GM12873 (cell line): ENCODE data around the gene MOGAT3.
A peak's percentile ranks its signal among the peaks of the same experiment; 100 is the strongest.

ENCODE experiments used
- CTCF ChIP-seq: IDR thresholded peaks from 2 replicates; pipeline ENCODE4 v1.5.1; 2012; ENCODE audit warnings: low read depth, mild to moderate bottlenecking, moderate library complexity, low read length, control low read depth; ENCODE audit not compliant: insufficient read depth; ENCODE audit errors: missing control alignments

The MOGAT3 gene

GRCh38 chr7:101200862-101201599 lies at the start of gene MOGAT3:
MOGAT3 (minus strand) TSS chr7:101201036; CDS start chr7:101200854, 182 bp downstream.
- no peak for TF ChIP-seq CTCF

- no peak for TF ChIP-seq CTCF
These were observed 49.5 kb upstream of the MOGAT3 start for GRCh38 chr7:101250324-101250723.

- TF ChIP-seq CTCF = no peak
These were observed 47.4 kb upstream of the MOGAT3 start for GRCh38 chr7:101248276-101248675.

GRCh38 chr7:101245147-101245668 lies 44.4 kb upstream of the MOGAT3 start:
- no peak for TF ChIP-seq CTCF

- peak; percentile 81 for TF ChIP-seq CTCF
These were observed 43.7 kb upstream of the MOGAT3 start, which contains the start of gene FIS1 for GRCh38 chr7:101244375-101245146. FIS1 (minus strand) TSS chr7:101245081; CDS start chr7:101245004, 77 bp downstream.

GRCh38 chr7:101243646-101244374 lies 43.0 kb upstream of the MOGAT3 start:
- no peak for TF ChIP-seq CTCF
